HEK293 (cell line): ENCODE data around the gene CENPS.

Experiments
- CTCF ChIA-PET: fragments of 350-600 bp; formaldehyde crosslinking; extraction: SDS; loops from one replicate; lab custom pipeline; 2021; ENCODE audit warnings: antibody characterized with exemption; lab: Yijun Ruan, JAX
- POLR2A ChIA-PET: fragments of 300-600 bp; formaldehyde crosslinking; extraction: SDS; loops from one replicate; lab custom pipeline; 2020; ENCODE audit warnings: antibody characterized with exemption, inconsistent platforms; lab: Yijun Ruan, JAX
- H3K27ac ChIP-seq: fragments of 200-500 bp; sonication (Bioruptor generic); 2 replicates; pipeline ENCODE4 v1.5.1; 2014; ENCODE audit warnings: low read depth, low read length, control low read depth, inconsistent platforms; ENCODE audit errors: extremely low read depth
- H3K36me3 ChIP-seq, 2 experiments: fragments of 200-500 bp in 1 of 2; sonication (Bioruptor generic) in 1 of 2; 1 replicate in 1 of 2; 2 replicates in 1 of 2; pipeline ENCODE4 v1.5.1; 2014 to 2017; ENCODE audit warnings: inconsistent platforms in 2 of 2, low read length in 2 of 2; ENCODE audit not compliant: control insufficient read depth in 2 of 2, insufficient read depth in 1 of 2
- H3K4me1 ChIP-seq: fragments of 200-500 bp; sonication (Bioruptor generic); 2 replicates; pipeline ENCODE4 v1.5.1; 2014; ENCODE audit warnings: mild to moderate bottlenecking, low read length, inconsistent platforms; ENCODE audit not compliant: control insufficient read depth, insufficient read depth
- H3K4me3 ChIP-seq: 2 replicates; pipeline ENCODE4 v1.5.1; 2011; ENCODE audit warnings: low read depth, mild to moderate bottlenecking, control low read depth, low read length, moderate library complexity
- H3K9me3 ChIP-seq: fragments of 200-500 bp; sonication (Bioruptor generic); 2 replicates; pipeline ENCODE4 v1.5.1; 2014; ENCODE audit warnings: low read depth, low read length, inconsistent platforms; ENCODE audit not compliant: control insufficient read depth, insufficient read depth
- ATF2 ChIP-seq: fragments of 450-650 bp; formaldehyde crosslinking; IDR thresholded peaks from 2 replicates; pipeline ENCODE4 v1.5.1; 2016; ENCODE audit warnings: missing biosample characterization, missing genetic modification characterization, low read depth
- BCL11A ChIP-seq: fragments of 450-650 bp; formaldehyde crosslinking; IDR thresholded peaks from 2 replicates; pipeline ENCODE4 v1.5.1; 2016; ENCODE audit warnings: low read depth, missing biosample characterization, missing genetic modification characterization
- FEZF1 ChIP-seq: fragments of 450-650 bp; formaldehyde crosslinking; IDR thresholded peaks from 2 replicates; pipeline ENCODE4 v1.5.1; 2016; ENCODE audit warnings: missing biosample characterization, missing genetic modification characterization
- GLI4 ChIP-seq: fragments of 450-650 bp; formaldehyde crosslinking; IDR thresholded peaks from 2 replicates; pipeline ENCODE4 v1.5.1; 2016; ENCODE audit warnings: missing biosample characterization, missing genetic modification characterization
- SCRT1 ChIP-seq: fragments of 450-650 bp; formaldehyde crosslinking; IDR thresholded peaks from 2 replicates; pipeline ENCODE4 v1.5.1; 2016; ENCODE audit warnings: missing biosample characterization, missing genetic modification characterization, borderline replicate concordance
- SCRT2 ChIP-seq: fragments of 450-650 bp; formaldehyde crosslinking; IDR thresholded peaks from 2 replicates; pipeline ENCODE4 v1.5.1; 2016; ENCODE audit warnings: missing biosample characterization, missing genetic modification characterization
- SETDB1 ChIP-seq: IDR thresholded peaks from one replicate; pipeline ENCODE4 v1.6.1; 2017; ENCODE audit warnings: mild to moderate bottlenecking, low read length, moderate library complexity, mixed read lengths; ENCODE audit not compliant: insufficient read length
- ZFP37 ChIP-seq: fragments of 450-650 bp; formaldehyde crosslinking; IDR thresholded peaks from 2 replicates; pipeline ENCODE4 v1.5.1; 2016; ENCODE audit warnings: missing biosample characterization, missing genetic modification characterization
- ZNF16 ChIP-seq: fragments of 450-650 bp; formaldehyde crosslinking; IDR thresholded peaks from 2 replicates; pipeline ENCODE4 v1.5.1; 2016; ENCODE audit warnings: low read depth, missing biosample characterization, missing genetic modification characterization
- ZNF24 ChIP-seq: fragments of 450-650 bp; formaldehyde crosslinking; IDR thresholded peaks from 2 replicates; pipeline ENCODE4 v1.5.1; 2016; ENCODE audit warnings: missing biosample characterization, missing genetic modification characterization
- ZNF426 ChIP-seq: fragments of 450-650 bp; formaldehyde crosslinking; IDR thresholded peaks from 2 replicates; pipeline ENCODE4 v1.5.1; 2017; ENCODE audit warnings: missing biosample characterization, missing genetic modification characterization, mild to moderate bottlenecking, inconsistent platforms, moderate library complexity
- ZNF48 ChIP-seq: fragments of 450-650 bp; formaldehyde crosslinking; IDR thresholded peaks from 2 replicates; pipeline ENCODE4 v1.5.1; 2016; ENCODE audit warnings: missing biosample characterization, missing genetic modification characterization
- ZNF596 ChIP-seq: fragments of 450-650 bp; IDR thresholded peaks from 2 replicates; pipeline ENCODE4 v1.5.0; 2018; ENCODE audit warnings: missing biosample characterization, mild to moderate bottlenecking, missing genetic modification characterization, moderate library complexity
- ZNF658 ChIP-seq: fragments of 450-650 bp; formaldehyde crosslinking; IDR thresholded peaks from 2 replicates; pipeline ENCODE4; 2016; ENCODE audit warnings: missing biosample characterization, missing genetic modification characterization
- ZSCAN30 ChIP-seq: fragments of 450-650 bp; IDR thresholded peaks from 2 replicates; pipeline ENCODE4 v1.5.1; 2018; ENCODE audit warnings: missing biosample characterization, mild to moderate bottlenecking, missing genetic modification characterization, moderate library complexity
- TF ChIP-seq, protein P1 (sequence below): fragments of 450-650 bp; formaldehyde crosslinking; conservative IDR thresholded peaks from 2 replicates; pipeline ENCODE4 v1.5.1; 2016; ENCODE audit warnings: low read depth, missing biosample characterization, missing genetic modification characterization
- TF ChIP-seq, protein P2 (sequence below): fragments of 450-650 bp; formaldehyde crosslinking; IDR thresholded peaks from 2 replicates; pipeline ENCODE4 v1.5.1; 2017; ENCODE audit warnings: missing biosample characterization, missing genetic modification characterization
- TF ChIP-seq, protein P3 (sequence below): fragments of 450-650 bp; formaldehyde crosslinking; IDR thresholded peaks from 2 replicates; pipeline ENCODE4 v1.5.1; 2016; ENCODE audit warnings: missing biosample characterization, missing genetic modification characterization

Gene CENPS

GRCh38 chr1:10431070-10431730 lies 967 bp downstream of the CENPS start (continued):
- TF ChIP-seq, protein P1, sequence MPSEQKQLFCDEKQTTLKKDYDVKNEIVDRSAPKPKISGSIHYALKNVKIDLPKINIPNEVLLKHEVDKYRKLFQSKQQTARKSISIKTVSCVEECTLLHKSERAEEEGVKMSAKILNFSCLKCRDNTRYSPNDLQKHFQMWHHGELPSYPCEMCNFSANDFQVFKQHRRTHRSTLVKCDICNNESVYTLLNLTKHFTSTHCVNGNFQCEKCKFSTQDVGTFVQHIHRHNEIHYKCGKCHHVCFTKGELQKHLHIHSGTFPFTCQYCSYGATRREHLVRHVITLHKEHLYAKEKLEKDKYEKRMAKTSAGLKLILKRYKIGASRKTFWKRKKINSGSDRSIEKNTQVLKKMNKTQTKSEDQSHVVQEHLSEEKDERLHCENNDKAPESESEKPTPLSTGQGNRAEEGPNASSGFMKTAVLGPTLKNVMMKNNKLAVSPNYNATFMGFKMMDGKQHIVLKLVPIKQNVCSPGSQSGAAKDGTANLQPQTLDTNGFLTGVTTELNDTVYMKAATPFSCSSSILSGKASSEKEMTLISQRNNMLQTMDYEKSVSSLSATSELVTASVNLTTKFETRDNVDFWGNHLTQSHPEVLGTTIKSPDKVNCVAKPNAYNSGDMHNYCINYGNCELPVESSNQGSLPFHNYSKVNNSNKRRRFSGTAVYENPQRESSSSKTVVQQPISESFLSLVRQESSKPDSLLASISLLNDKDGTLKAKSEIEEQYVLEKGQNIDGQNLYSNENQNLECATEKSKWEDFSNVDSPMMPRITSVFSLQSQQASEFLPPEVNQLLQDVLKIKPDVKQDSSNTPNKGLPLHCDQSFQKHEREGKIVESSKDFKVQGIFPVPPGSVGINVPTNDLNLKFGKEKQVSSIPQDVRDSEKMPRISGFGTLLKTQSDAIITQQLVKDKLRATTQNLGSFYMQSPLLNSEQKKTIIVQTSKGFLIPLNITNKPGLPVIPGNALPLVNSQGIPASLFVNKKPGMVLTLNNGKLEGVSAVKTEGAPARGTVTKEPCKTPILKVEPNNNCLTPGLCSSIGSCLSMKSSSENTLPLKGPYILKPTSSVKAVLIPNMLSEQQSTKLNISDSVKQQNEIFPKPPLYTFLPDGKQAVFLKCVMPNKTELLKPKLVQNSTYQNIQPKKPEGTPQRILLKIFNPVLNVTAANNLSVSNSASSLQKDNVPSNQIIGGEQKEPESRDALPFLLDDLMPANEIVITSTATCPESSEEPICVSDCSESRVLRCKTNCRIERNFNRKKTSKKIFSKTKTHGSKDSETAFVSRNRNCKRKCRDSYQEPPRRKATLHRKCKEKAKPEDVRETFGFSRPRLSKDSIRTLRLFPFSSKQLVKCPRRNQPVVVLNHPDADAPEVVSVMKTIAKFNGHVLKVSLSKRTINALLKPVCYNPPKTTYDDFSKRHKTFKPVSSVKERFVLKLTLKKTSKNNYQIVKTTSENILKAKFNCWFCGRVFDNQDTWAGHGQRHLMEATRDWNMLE: no peak
- TF ChIP-seq, protein P2, sequence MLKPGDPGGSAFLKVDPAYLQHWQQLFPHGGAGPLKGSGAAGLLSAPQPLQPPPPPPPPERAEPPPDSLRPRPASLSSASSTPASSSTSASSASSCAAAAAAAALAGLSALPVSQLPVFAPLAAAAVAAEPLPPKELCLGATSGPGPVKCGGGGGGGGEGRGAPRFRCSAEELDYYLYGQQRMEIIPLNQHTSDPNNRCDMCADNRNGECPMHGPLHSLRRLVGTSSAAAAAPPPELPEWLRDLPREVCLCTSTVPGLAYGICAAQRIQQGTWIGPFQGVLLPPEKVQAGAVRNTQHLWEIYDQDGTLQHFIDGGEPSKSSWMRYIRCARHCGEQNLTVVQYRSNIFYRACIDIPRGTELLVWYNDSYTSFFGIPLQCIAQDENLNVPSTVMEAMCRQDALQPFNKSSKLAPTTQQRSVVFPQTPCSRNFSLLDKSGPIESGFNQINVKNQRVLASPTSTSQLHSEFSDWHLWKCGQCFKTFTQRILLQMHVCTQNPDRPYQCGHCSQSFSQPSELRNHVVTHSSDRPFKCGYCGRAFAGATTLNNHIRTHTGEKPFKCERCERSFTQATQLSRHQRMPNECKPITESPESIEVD: no peak
- TF ChIP-seq ZNF48 (tag by site-specific recombination): no peak

DNA sequence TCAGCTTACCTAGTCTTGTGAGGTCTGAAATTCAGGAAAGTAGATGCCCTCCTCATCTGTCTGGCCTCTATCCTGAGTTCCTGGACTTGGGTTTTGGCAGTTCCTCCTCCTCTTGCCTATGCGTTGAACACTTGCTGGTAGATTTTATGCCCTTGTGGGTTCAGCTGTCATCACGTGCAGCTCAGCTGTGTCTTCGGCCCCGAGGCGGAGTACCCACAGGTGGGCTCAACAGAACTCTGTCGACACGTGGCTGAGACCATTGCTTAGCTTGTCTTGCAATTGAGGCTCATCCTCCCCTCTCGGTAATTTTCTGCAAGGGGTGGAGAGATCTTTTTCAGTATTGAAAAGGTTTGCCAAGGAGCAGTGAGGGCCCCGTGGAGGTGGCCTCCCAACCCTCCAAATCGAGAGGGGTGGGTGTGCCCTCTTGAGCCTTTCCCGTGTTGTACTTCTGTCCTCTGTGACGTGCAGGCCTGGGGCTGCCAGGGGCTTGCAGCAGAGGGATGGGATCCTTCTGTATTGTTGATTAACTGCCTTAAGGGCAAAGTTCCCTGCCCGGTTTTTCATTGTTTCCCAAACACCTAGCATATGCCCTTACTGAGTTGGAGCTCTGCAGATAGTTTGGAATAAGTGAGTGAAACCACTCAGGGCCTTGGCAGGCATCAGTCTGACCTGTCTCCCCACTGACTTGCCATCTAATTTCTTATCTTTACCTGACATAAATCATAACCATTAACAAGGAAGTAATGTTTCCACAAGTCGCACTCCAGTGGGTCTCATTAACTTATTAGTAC lies 2.9 kb downstream of the CENPS start:
- Histone ChIP-seq H3K9me3 (no peaks in the 10 kb centered on the region), H3K4me3 (no peak overlapping the region), H3K36me3 (peaks cover 0 to 27% of the 10 kb centered on the region in 2 experiments; a peak in 2 of 3 replicates), H3K27ac (no peak overlapping the region), H3K4me1 (no peaks in the 10 kb centered on the region)
- TF ChIP-seq SCRT2 (tag by site-specific recombination): peak; percentile 58; the same call in 1 of the 2 replicates
- TF ChIP-seq ZNF658 (tag by site-specific recombination): no peak
- TF ChIP-seq BCL11A (tag by site-specific recombination): no peak
- 0 out of 2 replicates have a peak, but pooled peaks have one; percentile 8 for TF ChIP-seq FEZF1 (tag by site-specific recombination)
- TF ChIP-seq SETDB1: no peak
- TF ChIP-seq ZNF596 (tag by site-specific recombination): no peak
- TF ChIP-seq ZNF426 (tag by site-specific recombination): no peak
- TF ChIP-seq, protein P2: 0 out of 2 replicates have a peak, but pooled peaks have one; percentile 14
- ChIA-PET CTCF (interaction anchor here (0.5 to 9.3 kb wide), 3 partner anchors 32 to 62 kb away, joined by 4 to 148 read pairs (median 6); no protein-coding TSS in a partner anchor), POLR2A (no interaction called here)

DNA sequence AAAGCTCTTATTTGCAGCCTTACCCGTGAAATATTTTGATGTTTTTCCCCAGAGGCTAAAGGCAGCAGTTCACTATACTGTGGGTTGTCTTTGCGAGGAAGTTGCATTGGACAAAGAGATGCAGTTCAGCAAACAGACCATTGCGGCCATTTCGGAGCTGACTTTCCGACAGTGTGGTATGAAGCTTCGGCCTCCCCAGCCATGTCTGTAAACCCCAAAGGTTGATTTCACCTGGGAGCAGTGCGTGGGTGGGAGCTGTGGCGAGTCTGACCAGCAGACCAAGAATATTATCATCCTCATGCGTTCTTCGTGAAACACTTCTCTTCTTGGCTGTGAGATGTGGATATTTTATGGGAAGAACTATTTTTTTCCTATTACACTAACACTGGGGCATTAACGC lies 3.6 kb downstream of the CENPS start:
- Histone ChIP-seq H3K4me3 (no peak overlapping the region), H3K36me3 (peaks cover 0 to 27% of the 10 kb centered on the region in 2 experiments; a peak in 2 of 3 replicates), H3K4me1 (no peaks in the 10 kb centered on the region), H3K27ac (no peak overlapping the region), H3K9me3 (no peaks in the 10 kb centered on the region)
- ChIA-PET POLR2A (no interaction called here), CTCF (interaction anchor here (0.7 to 9.3 kb wide), 2 partner anchors 61 to 1245 kb away, joined by 3 to 148 read pairs; no protein-coding TSS in a partner anchor)
- TF ChIP-seq ZFP37: no peak
- TF ChIP-seq, protein P3, sequence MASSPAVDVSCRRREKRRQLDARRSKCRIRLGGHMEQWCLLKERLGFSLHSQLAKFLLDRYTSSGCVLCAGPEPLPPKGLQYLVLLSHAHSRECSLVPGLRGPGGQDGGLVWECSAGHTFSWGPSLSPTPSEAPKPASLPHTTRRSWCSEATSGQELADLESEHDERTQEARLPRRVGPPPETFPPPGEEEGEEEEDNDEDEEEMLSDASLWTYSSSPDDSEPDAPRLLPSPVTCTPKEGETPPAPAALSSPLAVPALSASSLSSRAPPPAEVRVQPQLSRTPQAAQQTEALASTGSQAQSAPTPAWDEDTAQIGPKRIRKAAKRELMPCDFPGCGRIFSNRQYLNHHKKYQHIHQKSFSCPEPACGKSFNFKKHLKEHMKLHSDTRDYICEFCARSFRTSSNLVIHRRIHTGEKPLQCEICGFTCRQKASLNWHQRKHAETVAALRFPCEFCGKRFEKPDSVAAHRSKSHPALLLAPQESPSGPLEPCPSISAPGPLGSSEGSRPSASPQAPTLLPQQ (tag by site-specific recombination): no peak
- no peak for TF ChIP-seq ZNF24
- TF ChIP-seq GLI4: no peak
- TF ChIP-seq ATF2 (tag by site-specific recombination): no peak
- no peak for TF ChIP-seq ZNF16 (tag by site-specific recombination)
- TF ChIP-seq ZSCAN30: no peak
- TF ChIP-seq SCRT1 (tag by site-specific recombination): no peak
- TF ChIP-seq FEZF1 (tag by site-specific recombination): no peak
